ENCODE measurements around the gene CUX1.

- TF ChIP-seq ZC3H10 (CRISPR knock-in tag; IDR thresholded peaks at IDR 0.05) (no peak), ZFP3 (CRISPR knock-in tag; IDR thresholded peaks at IDR 0.05) (no peak), ZNF70 (CRISPR knock-in tag; IDR thresholded peaks at IDR 0.05) (no peak), OSR1 (CRISPR knock-in tag; IDR thresholded peaks at IDR 0.05) (no peak), ZFP30 (CRISPR knock-in tag; IDR thresholded peaks at IDR 0.05) (no peak), CSDC2 (CRISPR knock-in tag; IDR thresholded peaks at IDR 0.05) (no peak), CREB5 (CRISPR knock-in tag; IDR thresholded peaks at IDR 0.05; ENCODE audit: low read depth) (no peak), PPARA (CRISPR knock-in tag; IDR thresholded peaks at IDR 0.05; ENCODE audit: borderline replicate concordance) (no peak), ZNF565 (CRISPR knock-in tag; conservative IDR thresholded peaks at IDR 0.05; ENCODE audit: low read depth) (no peak), BACH2 (CRISPR knock-in tag; IDR thresholded peaks at IDR 0.05; ENCODE audit: borderline replicate concordance) (no peak), CSRNP3 (CRISPR knock-in tag; IDR thresholded peaks at IDR 0.05) (no peak), ZNF8 (CRISPR knock-in tag; IDR thresholded peaks at IDR 0.05) (no peak)
- TF ChIP-seq, protein P1, sequence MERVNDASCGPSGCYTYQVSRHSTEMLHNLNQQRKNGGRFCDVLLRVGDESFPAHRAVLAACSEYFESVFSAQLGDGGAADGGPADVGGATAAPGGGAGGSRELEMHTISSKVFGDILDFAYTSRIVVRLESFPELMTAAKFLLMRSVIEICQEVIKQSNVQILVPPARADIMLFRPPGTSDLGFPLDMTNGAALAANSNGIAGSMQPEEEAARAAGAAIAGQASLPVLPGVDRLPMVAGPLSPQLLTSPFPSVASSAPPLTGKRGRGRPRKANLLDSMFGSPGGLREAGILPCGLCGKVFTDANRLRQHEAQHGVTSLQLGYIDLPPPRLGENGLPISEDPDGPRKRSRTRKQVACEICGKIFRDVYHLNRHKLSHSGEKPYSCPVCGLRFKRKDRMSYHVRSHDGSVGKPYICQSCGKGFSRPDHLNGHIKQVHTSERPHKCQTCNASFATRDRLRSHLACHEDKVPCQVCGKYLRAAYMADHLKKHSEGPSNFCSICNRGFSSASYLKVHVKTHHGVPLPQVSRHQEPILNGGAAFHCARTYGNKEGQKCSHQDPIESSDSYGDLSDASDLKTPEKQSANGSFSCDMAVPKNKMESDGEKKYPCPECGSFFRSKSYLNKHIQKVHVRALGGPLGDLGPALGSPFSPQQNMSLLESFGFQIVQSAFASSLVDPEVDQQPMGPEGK (CRISPR knock-in tag; IDR thresholded peaks at IDR 0.05; ENCODE audit: borderline replicate concordance), result no peak
These were observed 256.8 kb downstream of the CUX1 start for GRCh38 chr7:102073931-102074880.

All from SK-N-SH treated with all-trans-retinoic acid at 6 μM for 48 hours (cell line).